ENCODE data around the gene TANGO2.

Gene TANGO2

GRCh38 chr22:19996694-19997384 lies 24.1 kb upstream of the TANGO2 start:
- no peak for DNase-seq (ENCODE audit: low read depth)

- DNase-seq (ENCODE audit: low read depth), result no peak
Measured at GRCh38 chr22:19997561-19998231, 23.2 kb upstream of the TANGO2 start.

GRCh38 chr22:19998232-19998951 lies 22.5 kb upstream of the TANGO2 start:
- no peak for DNase-seq (ENCODE audit: low read depth)

GRCh38 chr22:19998991-19999820 lies 21.7 kb upstream of the TANGO2 start:
- DNase-seq (ENCODE audit: low read depth), result no peak

GRCh38 chr22:20000246-20001081 lies 20.4 kb upstream of the TANGO2 start:
- no peak for DNase-seq (ENCODE audit: low read depth)

- DNase-seq (ENCODE audit: low read depth), result no peak
Measured at GRCh38 chr22:20001082-20001638, 19.8 kb upstream of the TANGO2 start.

- no peak for DNase-seq (ENCODE audit: low read depth)
Measured at GRCh38 chr22:20002128-20002527, 18.8 kb upstream of the TANGO2 start.

- DNase-seq (ENCODE audit: low read depth), result no peak
Measured at GRCh38 chr22:20002636-20003035, 18.3 kb upstream of the TANGO2 start.

GRCh38 chr22:20003304-20003703 lies 17.6 kb upstream of the TANGO2 start:
- no peak for DNase-seq (ENCODE audit: low read depth)

- no peak for DNase-seq (ENCODE audit: low read depth)
Measured at GRCh38 chr22:20004464-20004863, 16.4 kb upstream of the TANGO2 start.

- DNase-seq (ENCODE audit: low read depth), result no peak
Measured at GRCh38 chr22:20008221-20008995, 12.5 kb upstream of the TANGO2 start.

- DNase-seq (ENCODE audit: low read depth), result no peak
Measured at GRCh38 chr22:20009018-20009491, 11.9 kb upstream of the TANGO2 start.

GRCh38 chr22:20009582-20010306 lies 11.2 kb upstream of the TANGO2 start:
- DNase-seq (ENCODE audit: low read depth), result no peak

GRCh38 chr22:20010307-20011122 lies 10.4 kb upstream of the TANGO2 start:
- DNase-seq (ENCODE audit: low read depth), result no peak

- DNase-seq (ENCODE audit: low read depth), result no peak
Measured at GRCh38 chr22:20011123-20011992, 9.6 kb upstream of the TANGO2 start.

GRCh38 chr22:20011993-20012740 lies 8.7 kb upstream of the TANGO2 start:
- no peak for DNase-seq (ENCODE audit: low read depth)

Data from non-pigmented ciliary epithelial cell (primary cell).